Dedifferentiated amniotic fluid mesenchymal stem cell (primary cell): Measurements from ENCODE around the gene SNX24.
"Not testable (repeated sequence)": the region's sequence is repeated elsewhere in the genome, so short reads cannot be mapped to it uniquely, and the experiment has no call there.

Experiments used
- DNase-seq: peaks from one replicate; pipeline ENCODE4 v3.0.0-alpha.2; 2016; ENCODE audit errors: extremely low spot score

Gene SNX24

DNA sequence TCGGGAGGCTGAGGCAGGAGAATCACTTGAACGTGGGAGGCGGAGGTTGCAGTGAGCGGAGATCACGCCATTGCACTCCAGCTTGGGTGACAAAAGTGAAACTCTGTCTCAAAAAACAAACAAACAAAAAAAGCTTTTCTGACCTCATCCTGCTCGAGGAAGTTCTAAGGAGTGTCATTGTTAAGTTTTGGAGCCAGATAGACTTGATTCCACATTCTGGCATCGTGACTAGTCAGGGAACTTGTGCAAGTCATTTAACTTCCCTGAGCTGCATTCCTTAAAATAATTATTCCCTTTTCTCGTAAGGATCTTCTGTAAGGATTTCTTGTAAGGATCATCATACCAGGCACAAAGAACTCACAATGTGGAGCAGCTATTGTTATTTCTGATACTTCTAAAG, 26.2 kb downstream of the SNX24 start:
- no peak for DNase-seq

DNA sequence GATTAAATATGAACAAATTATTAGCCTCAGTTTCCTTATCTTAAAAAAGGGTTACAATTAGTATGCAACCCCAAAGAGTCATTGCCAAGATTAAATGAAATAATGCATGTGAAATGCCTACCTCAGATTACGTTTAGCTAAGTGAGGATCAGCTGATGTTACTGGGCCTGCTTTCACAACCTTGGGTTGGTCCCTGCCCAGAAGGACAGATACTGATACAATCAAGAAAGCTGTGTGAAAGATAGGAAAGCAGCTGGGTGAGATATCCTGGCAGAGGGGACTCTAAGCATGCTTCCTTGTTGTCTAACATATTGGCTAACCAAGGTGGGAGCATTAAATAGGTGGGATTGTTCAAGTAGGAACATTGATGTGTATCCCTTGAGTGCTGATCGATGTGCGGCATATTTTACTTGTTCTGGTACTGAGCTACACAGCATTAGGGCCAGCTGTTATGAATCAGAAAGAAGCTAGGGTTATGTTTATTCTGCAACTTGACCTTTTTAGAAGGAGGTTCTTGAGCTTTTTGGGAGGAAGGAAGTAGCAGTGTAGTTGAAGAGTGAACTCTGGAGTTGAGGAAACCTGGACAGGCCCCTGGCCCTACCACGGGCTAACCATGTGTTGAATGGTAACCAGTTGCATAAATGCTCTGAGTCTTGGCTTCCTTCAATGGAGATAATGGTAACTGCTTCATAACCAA, 28.9 kb downstream of the SNX24 start:
- no peak for DNase-seq

DNA sequence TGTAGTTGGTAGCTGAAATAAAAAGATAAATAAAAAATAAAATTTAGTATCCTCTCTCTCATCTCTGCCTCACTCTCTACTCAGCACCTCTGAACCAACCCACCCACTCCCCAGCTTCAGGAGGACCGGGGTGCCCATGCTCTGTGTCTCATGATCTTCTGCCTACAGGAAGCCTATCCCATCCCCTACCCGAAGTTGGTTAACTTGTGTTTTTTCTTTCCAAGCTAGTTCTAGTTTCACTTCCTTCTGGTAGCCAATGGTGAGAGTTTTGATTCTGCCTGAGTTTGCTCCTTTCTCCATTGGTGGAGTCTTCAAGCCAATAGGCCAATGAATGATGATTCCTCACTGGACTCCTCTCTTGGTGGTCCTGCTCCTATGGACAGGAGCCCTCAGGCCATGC, 32.1 kb downstream of the SNX24 start:
- no peak for DNase-seq

DNA sequence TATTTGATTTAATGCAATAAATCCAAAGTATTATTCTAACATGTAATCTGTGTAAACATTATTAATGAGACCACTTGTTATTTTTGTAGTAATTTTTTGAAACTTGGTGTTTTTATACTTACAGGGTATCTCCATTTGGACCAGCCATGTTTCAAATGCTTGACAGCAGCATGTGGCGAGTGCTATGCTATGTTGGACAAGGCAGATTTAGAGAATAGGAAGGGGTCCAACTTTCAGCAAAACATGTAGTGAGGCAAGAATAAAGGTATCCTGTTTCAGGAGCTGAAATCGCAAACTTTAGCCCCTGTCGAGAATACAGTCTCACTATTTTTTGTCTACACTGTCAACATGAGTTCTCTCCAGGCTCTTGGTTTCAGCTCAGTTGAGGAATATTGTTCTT, 33.7 kb downstream of the SNX24 start:
- DNase-seq = no peak

DNA sequence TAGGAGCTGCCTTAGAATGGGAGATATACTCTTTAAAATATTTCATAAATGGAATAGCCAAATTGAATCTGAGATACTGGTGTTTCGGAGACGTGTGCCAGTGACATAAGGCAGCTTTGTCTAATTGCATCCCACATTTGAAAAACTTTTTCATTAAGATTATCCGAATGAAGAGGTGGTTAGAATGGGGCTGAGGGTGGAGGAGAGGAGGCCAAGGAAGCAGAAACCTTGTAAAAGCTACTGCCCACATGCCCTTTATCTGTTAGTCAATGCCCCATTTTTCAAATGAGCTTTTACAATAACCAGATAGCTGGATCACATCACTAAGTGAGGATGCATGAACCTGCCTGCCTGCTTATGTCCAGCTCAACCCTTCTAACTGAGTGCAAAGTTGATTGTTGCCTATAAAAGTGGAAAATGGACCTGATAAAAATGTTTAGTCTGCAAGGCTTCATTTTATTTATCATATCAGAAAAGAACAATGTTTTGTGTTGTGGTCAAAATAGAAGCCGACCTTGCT, 34.8 kb downstream of the SNX24 start:
- no peak for DNase-seq

DNA sequence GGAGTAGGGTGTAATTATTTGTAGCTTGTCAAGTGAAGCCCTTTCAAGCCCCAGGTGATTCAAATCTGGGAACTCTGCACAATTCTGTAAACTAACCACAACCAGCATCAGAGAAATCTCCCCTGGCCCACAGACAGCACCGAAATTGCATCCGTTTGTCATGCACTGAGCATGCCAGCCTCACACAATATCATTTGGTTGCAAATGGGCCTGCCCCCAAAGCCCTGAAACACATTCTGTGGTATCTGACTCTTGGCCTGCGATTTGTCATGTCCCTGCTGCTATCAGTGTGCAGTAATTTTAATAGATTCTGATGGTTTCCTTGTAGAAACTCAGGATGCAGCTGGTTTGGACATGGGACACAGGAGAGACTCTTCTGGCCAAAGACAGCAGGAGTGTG, 35.3 kb downstream of the SNX24 start:
- no peak for DNase-seq

DNA sequence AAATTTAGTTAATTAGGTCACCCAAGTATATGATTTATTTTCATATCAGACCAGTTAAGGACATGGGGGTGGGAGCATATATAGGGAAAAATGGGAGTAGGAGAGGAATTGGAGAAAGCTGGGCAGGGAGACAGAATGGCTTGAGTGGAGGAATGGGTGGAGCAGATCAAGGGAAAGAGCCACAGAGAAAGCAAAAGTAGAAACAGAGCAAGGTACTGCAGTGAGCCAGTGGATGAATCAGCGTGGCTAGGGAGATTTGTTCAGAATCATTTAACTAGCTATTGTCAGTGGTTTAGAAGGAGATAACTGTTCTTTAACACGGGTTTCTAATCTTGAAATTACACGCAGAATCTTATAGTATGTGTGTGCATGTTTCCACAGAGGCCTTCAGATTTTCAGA, 37.4 kb downstream of the SNX24 start:
- DNase-seq = no peak

DNA sequence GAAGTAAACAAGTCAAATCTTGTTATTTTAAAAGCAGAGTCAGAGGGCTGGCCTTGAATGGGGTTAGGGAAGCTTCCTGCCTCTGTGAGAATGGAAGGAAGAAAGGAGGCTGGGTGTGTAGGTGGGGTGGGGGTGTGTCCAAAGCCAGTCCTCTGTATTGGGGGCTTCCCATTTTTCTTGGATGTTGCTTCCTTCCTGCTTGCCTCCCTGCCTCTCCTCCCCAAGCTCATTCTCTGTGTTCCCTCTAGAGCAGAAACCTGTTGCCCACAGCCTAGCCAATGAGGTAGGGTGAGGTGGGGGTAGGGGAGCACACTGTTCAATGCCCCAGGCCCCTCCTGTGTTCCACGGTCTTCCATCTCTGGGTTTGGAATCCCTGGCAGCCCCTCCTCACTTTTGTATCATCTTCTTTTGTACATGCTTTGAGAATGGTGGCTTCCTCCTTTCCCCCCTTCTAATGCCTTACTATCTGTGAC, 39.7 kb downstream of the SNX24 start:
- DNase-seq = no peak

DNA sequence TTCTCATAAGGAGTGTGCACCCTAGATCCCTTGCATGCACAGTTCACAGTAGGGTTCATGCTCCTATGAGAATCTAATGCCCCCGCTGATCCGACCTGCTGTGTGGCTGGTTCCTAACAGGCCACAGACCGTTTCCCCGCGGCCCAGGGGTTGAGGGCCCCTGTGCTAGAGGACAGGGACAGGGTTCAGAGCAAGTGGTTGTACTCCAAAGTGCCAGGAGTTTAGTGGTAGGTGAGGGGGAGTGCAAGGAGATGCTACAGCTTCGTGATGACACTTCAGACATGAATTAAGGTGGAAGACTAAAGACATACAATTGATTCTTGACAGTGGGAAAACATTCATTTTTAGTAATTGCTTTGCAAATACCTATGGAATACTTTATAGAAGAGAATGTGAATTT, 40.5 kb downstream of the SNX24 start:
- DNase-seq = no peak

DNA sequence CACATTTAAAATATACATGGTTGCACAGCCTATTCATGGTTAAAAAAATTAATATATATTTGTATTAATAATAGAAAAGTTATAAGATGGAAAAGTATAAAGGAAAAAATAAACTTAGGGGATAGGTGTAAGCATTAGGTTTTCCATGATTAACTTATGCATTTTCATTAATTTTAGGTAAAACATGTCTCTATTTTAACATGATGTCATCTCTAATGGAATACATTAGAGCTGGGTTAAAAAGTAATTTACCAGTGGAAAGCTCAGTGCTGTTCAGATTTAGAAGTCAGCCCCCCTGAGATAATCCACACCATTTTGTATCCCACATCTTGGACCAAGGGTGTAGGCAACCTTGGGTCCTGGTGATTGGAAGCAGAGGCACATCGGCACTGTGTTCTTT, 49.7 kb downstream of the SNX24 start:
- DNase-seq = no peak

DNA sequence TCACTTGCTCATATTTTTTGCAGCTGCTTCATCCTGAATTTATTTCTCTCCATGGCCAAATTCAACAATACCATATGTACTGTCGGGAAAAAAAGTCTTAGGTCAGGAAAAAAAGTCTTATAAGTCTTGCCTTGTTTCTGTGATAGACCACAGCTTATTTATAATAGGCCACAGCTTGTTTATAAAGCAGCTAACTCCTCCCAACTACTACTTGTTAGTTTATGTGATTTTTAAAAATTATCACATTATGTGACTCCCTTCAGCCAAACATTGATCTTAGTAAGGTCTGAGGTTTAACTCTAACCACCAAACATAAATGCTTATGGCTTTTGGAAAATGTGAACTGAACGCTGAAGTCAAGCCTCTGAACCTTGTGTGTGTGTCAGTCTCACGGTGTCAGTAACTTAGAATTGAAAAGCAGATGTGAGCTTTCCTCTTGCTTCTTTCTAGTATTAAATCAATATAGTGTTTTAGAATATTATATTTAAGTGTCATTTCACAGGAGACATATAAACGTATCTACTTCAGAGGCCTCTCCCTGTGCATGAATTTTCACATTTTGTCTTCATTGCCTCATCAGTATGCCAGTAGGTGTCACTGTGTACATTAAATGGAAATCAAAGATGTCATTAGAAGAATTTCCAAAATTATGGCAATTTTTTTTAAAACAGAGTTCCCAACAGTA, 51.3 kb downstream of the SNX24 start:
- peak; percentile 47 for DNase-seq

DNA sequence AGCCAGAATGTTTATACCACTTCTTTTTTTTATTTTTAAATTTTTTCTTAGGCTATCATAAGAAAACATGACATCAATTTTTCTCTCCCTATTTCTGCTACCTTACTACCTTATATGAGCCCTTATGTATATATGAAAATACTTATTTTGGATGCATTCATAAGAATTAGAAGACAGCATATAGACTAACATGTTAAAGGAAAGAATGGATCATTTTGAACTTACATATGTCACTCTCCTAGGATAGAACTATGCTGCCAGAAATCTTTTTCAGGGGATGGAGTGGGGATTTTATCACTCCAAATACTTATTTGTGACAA, 51.8 kb downstream of the SNX24 start:
- DNase-seq = no peak

DNA sequence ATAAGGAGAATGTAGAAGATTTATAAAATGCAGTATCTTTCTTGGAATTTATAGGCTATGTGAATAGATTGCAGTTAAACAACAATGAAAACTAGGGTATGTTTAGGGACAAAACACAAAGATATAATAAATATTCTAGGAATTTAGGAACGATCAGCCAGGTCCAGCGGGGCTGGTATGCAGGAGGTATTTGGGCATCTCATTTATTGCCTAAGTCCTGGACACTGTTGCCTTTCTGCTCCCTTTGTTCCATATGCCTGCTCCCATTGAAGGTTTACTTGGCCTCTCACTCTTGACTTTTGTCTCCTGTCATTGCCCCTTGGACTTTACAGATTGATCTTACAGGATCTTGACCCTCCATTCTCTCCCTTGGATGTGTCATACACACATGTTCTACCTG, 55.9 kb downstream of the SNX24 start:
- no peak for DNase-seq

DNA sequence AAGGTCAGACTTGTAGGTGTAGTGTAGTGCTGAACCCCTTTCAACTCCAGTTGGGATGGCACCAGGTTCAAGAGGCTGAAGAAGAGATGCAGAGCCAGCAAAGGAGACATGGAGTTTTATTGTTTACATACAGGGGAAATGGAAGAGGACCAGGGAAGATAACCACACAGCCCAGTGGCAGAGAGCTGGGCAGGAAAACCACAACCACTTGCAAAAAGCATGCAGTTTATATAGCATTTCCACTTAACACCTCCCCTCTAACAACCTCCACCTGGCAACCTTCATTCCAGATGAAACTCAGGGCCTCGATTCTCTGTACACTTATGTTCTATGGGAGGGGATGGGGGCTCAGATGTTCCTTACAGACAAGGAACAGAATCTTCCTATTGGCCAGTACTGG, 56.9 kb downstream of the SNX24 start:
- DNase-seq = no peak

DNA sequence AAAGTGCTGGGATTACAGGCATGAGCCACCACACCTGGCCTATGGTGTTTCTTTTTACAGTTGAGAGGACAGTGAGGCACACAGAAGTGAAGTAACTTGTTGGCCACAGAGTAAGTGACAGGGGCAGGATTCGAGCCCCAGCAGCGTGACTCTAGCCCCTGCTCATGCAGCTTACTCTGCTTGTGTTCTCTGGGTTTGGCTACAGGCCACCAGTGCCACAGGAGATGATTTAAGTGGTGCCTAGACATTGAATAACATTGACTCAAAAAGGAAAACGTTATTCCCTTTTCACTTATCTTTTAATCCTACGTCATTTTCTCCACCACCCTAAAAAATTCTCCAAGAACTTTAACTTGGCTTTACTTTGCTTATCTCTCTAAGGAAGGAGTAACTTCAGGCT, 61.4 kb downstream of the SNX24 start:
- peak; percentile 20 for DNase-seq

DNA sequence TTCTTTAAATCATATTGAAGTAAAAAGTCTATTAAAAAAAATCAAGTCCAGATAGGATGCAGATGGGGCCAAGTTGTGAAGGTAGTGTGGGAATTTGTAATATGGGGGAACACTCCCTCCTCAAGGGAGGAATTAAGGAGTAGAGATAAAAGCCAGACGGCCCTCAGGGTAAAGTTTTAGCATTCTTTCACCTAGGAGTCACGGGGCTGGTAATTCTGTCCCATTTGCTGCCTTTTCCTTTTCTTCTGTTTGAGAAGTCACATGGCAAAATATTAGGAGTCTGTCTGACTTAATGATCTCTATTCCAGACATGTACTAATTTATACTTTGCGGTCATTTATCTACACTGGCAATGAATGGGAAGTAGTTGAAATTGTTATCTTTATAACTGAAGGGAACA, 61.9 kb downstream of the SNX24 start:
- peak; percentile 49 for DNase-seq

DNA sequence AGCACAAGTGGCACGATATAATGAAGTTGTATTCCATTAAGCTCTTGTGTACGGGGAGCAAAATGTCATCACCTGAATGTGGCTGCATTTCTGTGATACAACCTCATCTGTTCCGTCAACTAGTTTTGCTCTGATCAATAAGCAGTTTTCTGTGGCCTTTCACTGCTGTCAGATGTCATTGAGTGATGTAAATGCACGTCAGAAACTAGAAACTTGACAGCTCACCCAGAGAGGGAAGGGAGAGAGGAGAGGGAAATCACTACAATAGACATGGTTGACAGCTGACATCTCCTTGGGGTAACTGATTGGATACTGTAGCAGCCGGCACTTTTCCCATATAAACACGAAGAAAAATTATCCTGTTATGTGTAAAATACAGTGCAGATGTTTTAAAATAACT, 62.7 kb downstream of the SNX24 start:
- no peak for DNase-seq

DNA sequence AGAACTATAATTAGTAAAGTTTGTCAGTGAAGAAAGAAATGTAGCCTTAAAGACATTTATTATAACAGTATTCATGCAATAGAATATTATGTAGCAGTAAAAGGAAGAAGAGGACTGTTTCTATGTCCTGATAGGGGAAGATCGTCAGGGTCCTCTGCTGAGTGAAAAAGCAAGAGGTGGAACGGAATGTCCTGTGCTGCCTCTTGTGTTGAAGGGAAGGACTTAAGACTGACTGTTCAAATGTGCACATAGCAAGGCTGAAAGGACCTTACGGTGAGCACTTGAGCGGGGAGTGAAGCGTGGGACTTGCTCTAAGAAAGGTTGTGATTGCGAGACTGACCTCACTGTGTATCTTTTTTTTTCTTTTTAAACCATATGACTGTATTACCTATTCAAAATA, 63.2 kb downstream of the SNX24 start:
- DNase-seq = no peak

DNA sequence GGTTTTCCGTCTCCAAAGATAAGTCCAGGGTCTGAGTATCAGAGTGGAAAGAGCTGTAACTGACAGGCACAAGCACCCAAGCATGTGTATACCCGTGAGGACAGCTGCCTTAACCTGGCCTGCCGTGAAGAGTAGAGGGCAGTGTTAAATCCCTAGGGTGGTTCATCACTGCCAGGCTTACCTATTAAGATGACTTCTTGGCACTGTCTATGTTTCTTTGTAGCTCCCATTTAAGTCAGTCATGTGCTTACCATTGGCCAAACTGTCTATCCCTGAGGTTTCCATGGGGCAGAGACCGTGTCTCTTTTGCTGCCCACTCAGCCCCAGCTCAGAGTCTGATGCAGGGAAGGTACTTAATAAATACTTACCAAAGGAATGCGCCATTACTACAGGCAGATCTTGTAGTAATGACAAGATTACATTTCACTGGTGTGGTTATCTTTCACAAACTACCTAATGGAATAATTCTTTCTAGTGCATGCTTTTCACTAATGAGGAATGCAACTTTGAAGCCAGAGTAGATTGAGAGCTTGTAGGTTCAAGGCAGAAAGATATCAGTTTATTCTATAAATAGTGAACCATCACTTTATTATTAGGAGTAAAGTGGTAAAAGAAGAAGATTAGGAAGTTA, 64.2 kb downstream of the SNX24 start:
- no peak for DNase-seq

DNA sequence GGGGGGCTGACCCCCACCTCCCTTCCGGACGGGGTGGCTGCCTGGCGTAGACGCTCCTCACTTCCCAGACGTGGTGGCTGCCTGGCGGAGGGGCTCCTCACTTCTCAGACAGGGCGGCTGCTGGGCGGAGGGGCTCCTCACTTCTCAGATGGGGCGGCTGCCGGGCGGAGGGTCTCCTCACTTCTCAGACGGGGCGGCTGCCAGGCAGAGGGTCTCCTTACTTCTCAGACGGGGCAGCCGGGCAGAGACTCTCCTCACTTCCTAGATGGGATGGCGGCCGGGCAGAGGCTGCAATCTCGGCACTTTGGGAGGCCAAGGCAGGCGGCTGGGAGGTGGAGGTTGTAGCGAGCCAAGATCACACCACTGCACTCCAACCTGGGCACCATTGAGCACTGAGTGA, 68.0 kb downstream of the SNX24 start:
- not testable (repeated sequence) for DNase-seq

DNA sequence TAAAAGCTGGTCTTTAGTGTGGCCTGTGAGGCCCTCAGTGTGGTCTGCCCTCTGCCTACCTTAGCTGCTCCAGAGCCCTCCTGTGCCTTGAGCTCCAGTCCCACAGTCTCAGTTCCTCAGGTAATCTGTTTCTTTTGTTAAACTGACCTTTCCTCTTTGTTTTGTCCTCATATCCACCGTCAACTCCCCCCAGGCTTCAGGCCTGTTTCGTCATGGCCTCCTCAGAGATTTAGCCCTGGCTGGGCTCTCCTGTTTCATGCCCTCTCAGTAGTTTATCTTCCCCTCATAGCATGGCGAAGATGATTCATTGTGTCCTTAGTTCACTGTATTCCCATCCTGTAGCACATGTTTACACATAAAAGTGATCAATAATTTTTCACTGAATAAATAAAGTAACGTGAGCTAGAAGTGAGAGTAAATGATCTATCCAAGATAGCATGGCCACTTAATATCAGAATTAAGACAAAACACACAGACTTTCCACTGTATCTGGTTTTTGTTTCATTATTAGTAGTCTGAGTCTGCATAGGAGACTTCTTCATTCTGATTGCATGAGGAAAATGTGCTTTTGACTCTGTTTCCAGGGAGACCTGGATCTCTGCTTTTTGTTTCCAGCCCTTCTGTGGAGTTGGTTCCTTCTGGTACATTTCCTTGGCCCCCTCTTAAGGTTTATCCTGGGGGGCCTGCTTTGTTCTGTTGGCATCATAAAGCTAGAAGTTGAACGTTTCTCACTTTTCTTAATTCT, 70.5 kb downstream of the SNX24 start:
- DNase-seq = no peak

DNA sequence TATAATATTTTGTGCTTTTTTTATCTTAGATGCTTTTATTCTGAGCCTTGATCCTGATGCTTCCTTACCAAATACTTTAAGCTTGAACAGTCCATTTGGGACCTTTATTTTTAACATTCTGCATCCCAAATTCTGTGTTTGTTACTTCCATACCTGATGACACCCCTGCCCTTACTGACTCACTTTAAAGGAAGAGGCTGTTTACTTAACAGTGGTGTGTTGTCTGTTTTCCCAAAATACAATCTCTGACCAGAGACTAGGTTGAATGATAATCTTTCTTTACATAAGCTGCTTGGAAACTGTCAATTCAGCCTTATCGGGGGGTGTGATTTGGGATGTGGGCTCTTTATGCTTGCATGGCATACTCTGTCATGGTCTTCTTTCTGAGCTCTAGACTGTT, 71.1 kb downstream of the SNX24 start:
- no peak for DNase-seq
